ENCODE data around the gene DNAAF9. TPM values are rescaled to one million over a fixed set of nuclear protein-coding genes. Genes with fewer than 3 reads are reported as not detected.

Gene DNAAF9
- total RNA-seq, 1 experiment from 2014 or later, result 8.1 TPM

DNA sequence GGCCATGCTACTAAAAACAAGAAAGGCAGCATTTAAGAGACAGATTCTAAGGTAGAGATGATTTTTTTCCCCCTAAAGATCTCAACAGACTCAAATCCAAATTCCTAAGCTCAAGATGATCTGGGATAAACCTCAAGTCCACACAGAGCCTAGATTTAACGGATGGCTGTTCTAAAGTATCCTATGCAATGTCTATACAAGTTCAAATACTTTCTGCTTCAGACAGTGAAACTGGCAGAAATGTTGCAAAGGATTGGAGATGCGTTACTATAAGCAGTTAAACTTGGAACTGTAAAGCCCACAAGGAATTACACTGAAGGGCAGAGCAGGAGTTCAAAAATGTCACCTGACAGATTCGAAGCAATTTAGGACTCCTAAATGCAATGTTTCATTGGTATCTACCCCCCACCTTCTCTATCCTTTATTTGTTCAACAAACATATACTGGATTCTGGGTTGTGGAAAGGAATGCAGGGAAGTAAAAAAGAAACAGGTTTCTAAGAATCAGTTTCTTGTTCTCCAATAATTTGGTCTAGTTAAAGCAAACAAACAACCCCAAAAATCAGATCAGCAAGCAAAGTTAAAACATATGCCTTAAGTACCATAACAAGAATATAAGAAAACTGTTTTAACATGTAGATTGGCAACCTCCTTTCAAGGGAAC lies 1.6 kb downstream of the DNAAF9 start:
- CTCF ChIA-PET, result no interaction called here
- BruUV-seq (replicated peaks), result TSS peak; percentile 54
- intact Hi-C loops (cut with micrococcal nuclease; ENCODE audit: unreplicated experiment), result loop anchor here (5.0 kb wide), 1 partner anchor 56 kb away; no protein-coding TSS in a partner anchor
- H3K27me3 ChIP-seq (replicated peaks; ENCODE audit: insufficient read depth, low read depth, low read length, poor library complexity), result no peaks in the 10 kb centered on the region
- H3K36me3 ChIP-seq (ENCODE audit: insufficient read depth, low read length, poor library complexity, severe bottlenecking), result no peaks in the 10 kb centered on the region
- TF ChIP-seq EZH2 (IDR thresholded peaks at IDR 0.05; ENCODE audit: borderline replicate concordance, low read depth, low read length, poor library complexity, severe bottlenecking), result no peak
- no peak for TF ChIP-seq CTCF (conservative IDR thresholded peaks at IDR 0.05; ENCODE audit: low read depth, low read length)
- no peaks in the 10 kb centered on the region for H3K9me3 ChIP-seq (ENCODE audit: low read depth, low read length, poor library complexity, severe bottlenecking)
- no peak for DNase-seq (ENCODE audit: low spot score)
- H3K27ac ChIP-seq (ENCODE audit: low read depth, low read length, poor library complexity, severe bottlenecking), result no peak overlapping the region
- peak overlapping the region; percentile 71 for H3K4me3 ChIP-seq (ENCODE audit: low read depth, low read length, poor library complexity, severe bottlenecking)
- H3K4me1 ChIP-seq (ENCODE audit: insufficient read depth, low read length, poor library complexity, severe bottlenecking), result no peaks in the 10 kb centered on the region
- POLR2A ChIA-PET (ENCODE audit: low non-redundant PET), result no interaction called here

GRCh38 chr20:3405139-3405538 lies 2.3 kb downstream of the DNAAF9 start:
- DNase-seq (ENCODE audit: low spot score), result no peak
- Histone ChIP-seq H3K27ac (ENCODE audit: low read depth, low read length, poor library complexity, severe bottlenecking) (no peak overlapping the region), H3K36me3 (ENCODE audit: insufficient read depth, low read length, poor library complexity, severe bottlenecking) (no peaks in the 10 kb centered on the region), H3K4me3 (ENCODE audit: low read depth, low read length, poor library complexity, severe bottlenecking) (no peak overlapping the region), H3K9me3 (ENCODE audit: low read depth, low read length, poor library complexity, severe bottlenecking) (no peaks in the 10 kb centered on the region), H3K4me1 (ENCODE audit: insufficient read depth, low read length, poor library complexity, severe bottlenecking) (no peaks in the 10 kb centered on the region), H3K27me3 (replicated peaks; ENCODE audit: insufficient read depth, low read depth, low read length, poor library complexity) (no peaks in the 10 kb centered on the region)
- POLR2A ChIA-PET (ENCODE audit: low non-redundant PET), result no interaction called here
- BruUV-seq (replicated peaks), result no TSS peak
- TF ChIP-seq CTCF (conservative IDR thresholded peaks at IDR 0.05; ENCODE audit: low read depth, low read length) (no peak), EZH2 (IDR thresholded peaks at IDR 0.05; ENCODE audit: borderline replicate concordance, low read depth, low read length, poor library complexity, severe bottlenecking) (no peak)
- CTCF ChIA-PET, result no interaction called here
- intact Hi-C loops (cut with micrococcal nuclease; ENCODE audit: unreplicated experiment), result loop anchor here (5.0 kb wide), 1 partner anchor 57 kb away; no protein-coding TSS in a partner anchor

- TF ChIP-seq CTCF (conservative IDR thresholded peaks at IDR 0.05; ENCODE audit: low read depth, low read length) (no peak), EZH2 (IDR thresholded peaks at IDR 0.05; ENCODE audit: borderline replicate concordance, low read depth, low read length, poor library complexity, severe bottlenecking) (no peak)
- no TSS peak for BruUV-seq (replicated peaks)
- H3K27ac ChIP-seq (ENCODE audit: low read depth, low read length, poor library complexity, severe bottlenecking), result no peak overlapping the region
- no peak for DNase-seq (ENCODE audit: low spot score)
- no peaks in the 10 kb centered on the region for H3K9me3 ChIP-seq (ENCODE audit: low read depth, low read length, poor library complexity, severe bottlenecking)
- CTCF ChIA-PET, result no interaction called here
- H3K36me3 ChIP-seq (ENCODE audit: insufficient read depth, low read length, poor library complexity, severe bottlenecking), result no peaks in the 10 kb centered on the region
- intact Hi-C loops (cut with micrococcal nuclease; ENCODE audit: unreplicated experiment), result no loop called here
- POLR2A ChIA-PET (ENCODE audit: low non-redundant PET), result no interaction called here
- H3K27me3 ChIP-seq (replicated peaks; ENCODE audit: insufficient read depth, low read depth, low read length, poor library complexity), result no peaks in the 10 kb centered on the region
- no peaks in the 10 kb centered on the region for H3K4me1 ChIP-seq (ENCODE audit: insufficient read depth, low read length, poor library complexity, severe bottlenecking)
- H3K4me3 ChIP-seq (ENCODE audit: low read depth, low read length, poor library complexity, severe bottlenecking), result no peak overlapping the region
These were observed 3.1 kb downstream of the DNAAF9 start for GRCh38 chr20:3404402-3404801.

All from A673 (cell line).